Activated naive CD4-positive, alpha-beta T cell treated with anti-CD3 and anti-CD28 coated beads, Interleukin-2, amount 50 U/mL, for 16 hours (primary cell): ENCODE data around the gene C11orf24.
A peak's percentile ranks its signal among the peaks of the same experiment; 100 is the strongest.
"Not testable (repeated sequence)": the region's sequence is repeated elsewhere in the genome, so short reads cannot be mapped to it uniquely, and the experiment has no call there.

ENCODE experiments used
- DNase-seq: peaks from one replicate; pipeline ENCODE4 v3.0.0-alpha.2; 2020

C11orf24 gene

GRCh38 chr11:68269414-68270081 lies 2.2 kb downstream of the C11orf24 start:
- DNase-seq = no peak

GRCh38 chr11:68267881-68268240 lies 3.9 kb downstream of the C11orf24 start:
- DNase-seq = no peak

DNA sequence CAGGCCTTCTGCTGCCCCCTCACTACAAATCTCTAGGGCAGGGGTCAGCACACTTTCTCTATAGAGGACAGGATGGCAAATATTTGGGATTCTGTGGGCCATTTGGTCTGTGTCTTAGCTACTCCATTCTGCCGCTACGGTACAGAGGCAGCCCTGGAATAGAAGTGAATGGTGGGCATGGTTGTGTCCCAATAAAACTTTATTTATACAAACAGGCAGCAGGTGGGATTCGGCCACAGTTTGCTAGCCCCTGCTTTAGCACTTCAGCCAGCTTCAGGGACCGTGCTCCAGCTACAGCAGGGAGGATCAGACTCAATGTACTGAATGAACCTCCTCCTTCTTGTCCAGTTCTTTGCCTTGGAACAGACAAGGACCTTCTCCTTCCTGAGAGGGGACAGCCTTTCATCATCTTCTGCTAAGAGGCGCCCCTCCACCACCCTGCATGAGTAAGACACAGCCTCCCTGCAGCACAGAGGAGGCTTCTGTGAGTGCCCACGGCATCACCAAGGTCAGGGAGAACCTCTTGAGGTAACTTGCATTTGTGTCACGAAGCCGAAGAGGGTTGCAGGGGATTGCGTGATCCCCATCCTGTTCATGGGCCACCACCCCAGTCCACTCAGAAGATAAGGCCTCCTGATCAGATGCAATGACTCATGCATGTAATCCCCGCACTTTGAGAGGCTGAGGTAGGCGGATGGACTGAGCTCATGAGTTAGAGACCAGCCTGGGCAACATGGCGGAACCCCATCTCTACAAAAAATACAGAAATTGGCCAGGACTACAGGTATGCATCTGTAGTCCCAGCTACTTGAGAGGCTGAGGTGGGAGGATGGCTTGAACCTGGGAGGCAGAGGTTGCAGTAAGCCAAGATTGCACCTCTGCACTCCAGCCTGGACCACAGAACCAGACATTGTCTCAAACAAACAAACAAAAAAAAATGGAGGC lies 4.6 kb downstream of the C11orf24 start:
- no peak for DNase-seq

GRCh38 chr11:68266121-68266891 lies 5.5 kb downstream of the C11orf24 start:
- no peak for DNase-seq

DNA sequence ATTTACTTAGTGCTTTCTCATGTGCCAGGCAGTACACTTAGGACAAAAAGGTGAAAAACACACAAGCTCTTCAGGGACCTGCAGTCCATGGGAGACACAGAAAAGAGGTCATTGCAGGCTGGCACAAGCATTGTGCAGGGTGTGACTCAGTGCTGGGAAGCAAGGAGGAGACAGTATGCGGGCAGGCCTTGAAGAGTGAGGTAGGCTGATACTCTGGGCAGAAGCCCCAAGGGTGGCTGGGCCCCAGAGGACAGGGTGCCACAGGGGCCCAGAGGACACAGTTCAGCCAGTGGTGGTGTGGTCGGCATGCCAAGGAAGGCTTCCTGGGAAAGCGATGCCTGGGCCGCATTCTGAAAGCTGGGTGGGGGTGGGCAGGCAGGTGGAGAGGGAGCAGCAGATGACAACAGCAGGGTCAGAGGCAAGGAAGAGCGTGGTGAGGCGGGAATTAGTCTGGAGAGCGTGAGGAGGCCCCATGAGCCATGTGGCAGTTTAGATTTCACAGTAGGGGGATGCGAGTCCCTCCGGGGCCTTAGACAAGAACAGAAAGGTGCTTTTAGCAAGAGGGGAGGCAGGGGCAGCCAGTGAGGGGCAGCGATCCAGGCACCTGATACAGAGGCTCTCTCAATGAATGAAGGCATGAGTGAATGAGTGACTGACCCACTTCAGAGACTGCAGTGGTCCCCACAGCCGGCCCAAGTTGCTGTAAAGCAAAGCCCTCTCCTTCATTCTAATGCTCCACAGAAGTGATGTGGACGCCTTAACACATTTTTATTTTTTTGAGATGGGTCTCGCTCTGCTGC lies 6.8 kb downstream of the C11orf24 start:
- no peak for DNase-seq

DNA sequence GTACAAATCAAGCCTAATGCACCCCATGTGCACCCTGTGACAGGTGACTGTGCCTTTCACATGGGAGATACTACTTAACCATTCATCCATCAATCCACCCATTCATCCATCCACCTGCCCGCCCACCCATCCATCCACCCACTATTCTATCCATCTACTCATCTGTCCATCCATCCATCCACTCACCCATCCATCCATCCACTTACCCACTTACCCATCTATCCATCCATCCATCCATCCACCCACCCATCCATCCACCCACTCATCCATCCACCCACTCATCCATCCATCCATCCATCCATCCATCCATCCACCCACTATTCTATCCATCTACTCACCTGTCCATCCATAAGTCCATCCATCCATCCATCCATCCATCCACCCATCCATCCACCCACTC lies 7.5 kb downstream of the C11orf24 start:
- no peak for DNase-seq

DNA sequence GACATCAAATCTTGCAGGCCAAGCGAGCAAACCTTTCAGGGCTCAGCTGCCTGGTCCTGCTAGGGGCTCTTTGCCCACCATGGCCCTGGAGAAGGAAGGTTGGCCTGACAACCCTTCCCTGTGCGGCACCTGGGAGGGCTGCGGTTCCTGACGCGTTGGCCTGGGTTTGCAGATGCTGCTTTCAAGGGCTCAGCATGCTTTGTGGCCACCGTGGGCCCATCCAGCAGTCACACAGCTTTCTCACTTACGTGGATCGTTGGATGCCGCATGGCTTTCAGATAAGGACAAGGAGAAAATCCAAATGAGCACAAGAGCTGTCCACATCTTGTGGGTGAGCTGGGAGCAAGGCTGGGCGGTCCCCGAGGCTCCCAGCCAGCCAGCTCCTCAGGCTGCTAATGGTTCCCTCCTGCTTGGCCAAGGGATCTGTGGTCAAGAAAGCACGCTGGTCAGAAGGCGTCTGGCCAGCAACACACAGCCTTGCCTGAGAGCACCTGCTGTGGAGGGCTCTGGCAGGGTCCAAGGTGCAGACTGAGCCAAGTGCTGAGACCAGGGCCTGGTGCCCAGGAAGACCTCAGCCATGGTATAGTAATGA lies 8.2 kb downstream of the C11orf24 start:
- no peak for DNase-seq

DNA sequence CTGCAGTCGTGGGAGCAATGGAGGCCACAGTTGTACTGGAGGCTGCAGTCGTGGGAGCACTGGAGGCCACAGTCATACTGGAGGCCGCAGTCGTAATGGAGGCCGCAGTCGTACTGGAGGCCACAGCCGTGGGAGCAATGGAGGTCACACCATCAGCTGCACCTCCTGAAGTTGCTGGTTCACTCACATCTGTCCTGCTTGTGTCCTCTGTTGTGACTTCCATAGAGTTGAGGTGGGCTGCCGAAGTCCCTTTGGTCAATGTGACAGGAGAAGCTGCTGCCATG lies 9.3 kb downstream of the C11orf24 start:
- no peak for DNase-seq

DNA sequence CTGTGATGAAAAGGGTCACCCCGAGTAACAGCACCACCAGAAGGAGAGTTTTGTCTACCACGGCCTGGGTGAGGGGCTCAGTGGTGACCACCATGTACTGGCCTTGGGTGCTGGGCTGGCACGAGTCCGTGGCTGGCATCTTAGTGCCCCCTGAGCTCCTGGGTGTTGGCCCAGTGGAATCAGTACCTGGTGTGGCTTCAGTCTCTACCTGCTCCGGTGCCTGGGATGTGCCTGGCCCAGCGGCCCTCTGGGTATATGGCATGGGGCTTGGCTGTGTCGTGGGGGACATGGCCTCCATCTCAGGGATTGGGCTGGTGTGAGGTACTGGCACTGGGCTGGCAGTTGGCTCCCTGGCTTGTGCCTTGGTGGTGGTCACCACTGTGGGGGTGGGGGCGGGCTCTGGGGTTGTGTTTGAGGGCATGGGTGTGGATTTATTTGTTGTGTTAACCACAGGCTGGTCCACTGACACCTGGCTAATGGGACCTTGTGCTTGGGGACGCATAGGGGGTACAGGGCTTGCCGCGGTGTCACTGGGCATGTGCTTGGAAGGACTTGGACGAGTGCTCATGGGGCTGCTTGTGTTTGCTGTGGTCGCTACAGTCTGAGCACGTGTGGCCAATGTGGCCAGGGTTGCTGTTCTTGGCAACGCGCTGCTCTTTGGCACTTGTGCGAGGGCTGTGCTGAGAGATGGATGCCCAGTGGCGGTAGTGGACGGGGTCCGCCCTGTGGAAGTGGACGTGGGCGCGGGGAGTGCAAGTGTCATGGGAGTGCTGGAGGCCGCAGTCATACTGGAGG lies 9.8 kb downstream of the C11orf24 start:
- no peak for DNase-seq

- DNase-seq = no peak
Observed at GRCh38 chr11:68261006-68261405, 10.8 kb downstream of the C11orf24 start.

DNA sequence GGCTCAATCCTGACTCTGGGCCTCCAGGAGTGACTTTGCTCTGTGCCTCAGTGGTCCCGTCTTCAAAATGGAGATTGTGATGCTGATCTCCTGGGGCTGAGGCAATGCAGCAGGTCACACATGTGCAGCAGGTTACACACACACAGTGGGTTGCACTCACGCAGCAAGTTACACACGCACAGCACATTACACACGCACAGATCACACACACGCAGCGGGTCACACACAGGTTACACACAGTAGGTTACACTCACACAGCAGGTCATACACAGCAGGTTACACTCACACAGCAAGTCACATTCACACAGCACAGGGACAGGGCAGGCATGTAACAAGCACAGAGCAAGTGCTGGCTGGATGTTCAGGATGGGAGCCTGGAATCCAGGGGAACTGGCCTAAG lies 11.3 kb downstream of the C11orf24 start:
- no peak for DNase-seq

- DNase-seq = no peak
Observed at GRCh38 chr11:68259122-68259959, 12.4 kb downstream of the C11orf24 start.

GRCh38 chr11:68258363-68258765 lies 13.4 kb downstream of the C11orf24 start:
- no peak for DNase-seq

DNA sequence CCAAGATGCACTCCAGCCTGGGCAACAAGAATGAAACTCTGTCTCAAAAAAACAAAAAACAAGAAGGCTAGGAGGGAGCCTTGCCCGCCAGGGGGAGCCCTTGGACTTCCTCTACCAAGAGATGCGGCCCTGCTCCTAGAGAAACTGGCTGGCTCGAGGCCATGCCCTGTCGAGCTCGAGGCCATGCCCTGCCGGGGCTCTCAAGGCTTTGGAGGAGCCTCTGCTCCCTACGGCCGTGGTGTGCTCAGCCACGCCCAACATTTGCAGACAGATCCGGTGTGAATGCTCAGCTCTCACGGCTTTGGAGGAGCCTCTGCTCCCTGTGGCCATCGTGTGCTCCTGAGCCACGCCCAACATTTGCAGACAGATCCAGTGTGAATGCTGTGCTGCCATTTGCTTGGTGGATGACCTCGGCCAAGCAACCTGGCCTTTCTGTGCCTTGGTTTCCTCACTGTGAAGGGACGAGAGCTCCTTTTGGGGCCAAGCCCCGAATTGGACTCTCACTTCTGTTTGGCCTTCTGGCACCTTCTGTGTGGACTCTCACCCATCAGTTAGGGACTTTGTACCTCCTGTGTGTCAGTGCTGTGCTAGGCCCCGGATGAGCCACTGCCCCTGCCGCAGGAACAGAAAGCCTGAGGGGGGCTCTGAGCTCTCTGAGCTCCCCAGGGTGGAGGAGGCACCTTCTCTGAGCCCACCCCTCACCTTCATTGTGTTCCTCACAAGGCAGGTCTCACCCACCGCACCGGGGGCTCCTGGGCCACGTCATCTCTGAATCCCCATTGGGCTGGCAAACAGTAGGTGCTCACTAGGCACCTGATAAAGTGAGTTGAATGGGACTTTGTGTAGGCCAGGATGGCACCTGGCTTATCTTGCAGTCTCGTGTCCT lies 14.1 kb downstream of the C11orf24 start:
- peak; percentile 94 for DNase-seq

GRCh38 chr11:68256331-68256741 lies 15.4 kb downstream of the C11orf24 start:
- DNase-seq = no peak

DNA sequence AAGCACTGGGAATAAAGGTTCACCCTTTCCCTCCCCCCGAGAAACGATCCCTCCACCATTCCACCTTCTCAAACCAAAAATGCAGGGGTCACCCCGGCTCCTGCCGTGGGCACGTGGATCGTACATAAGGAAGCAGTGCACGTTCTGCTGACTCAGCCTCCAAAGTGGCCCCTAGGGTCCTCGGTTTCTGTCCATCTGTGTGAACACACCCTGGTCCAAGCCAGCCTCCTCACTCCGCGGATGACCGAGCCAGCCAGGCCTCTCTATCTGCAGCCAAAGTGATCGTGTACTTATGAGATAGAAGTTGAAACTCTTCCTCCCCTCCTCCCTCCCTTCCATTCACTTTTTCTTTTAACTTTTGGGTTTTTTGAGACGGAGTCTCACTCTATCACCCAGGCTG lies 16.2 kb downstream of the C11orf24 start:
- DNase-seq = no peak

DNA sequence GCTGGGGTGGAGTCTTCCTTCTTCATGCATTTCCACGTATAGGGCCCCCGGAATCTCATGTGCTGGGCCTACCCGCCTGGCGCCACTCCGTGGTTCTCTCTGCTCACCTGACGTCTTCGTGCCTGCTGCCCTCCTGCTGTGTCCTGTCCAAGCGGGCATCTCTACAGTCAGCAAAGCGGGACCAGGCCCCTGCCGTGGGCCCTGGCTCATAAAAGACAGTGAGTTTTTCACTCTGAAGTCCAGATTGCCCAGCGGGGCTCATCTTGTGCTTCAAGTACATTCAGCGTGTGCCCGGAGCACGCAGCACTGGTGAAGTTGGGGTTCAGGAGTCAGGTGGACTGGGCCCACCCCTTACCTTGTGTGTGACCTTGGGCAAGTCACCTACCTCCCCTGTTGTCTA lies 17.4 kb downstream of the C11orf24 start:
- DNase-seq = no peak

GRCh38 chr11:68251765-68252164 lies 20.0 kb downstream of the C11orf24 start:
- DNase-seq = no peak

DNA sequence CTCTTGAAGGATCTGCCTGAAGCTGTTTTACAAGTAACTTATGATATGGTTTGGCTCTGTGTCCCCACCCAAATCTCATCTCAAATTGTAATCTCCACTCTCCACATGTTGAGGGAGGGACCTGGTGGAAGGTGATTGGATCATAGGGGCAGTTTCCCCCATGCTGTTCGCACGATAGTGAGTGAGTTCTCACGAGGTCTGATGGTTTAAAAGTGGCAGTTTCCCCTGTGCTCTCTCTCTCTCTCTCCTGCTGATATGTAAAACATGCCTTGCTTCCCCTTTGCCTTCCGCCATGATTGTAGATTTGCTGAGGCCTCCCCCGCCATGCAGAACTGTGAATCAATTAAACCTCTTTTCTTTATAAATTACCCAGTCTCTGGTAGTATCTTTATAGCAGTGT lies 26.9 kb downstream of the C11orf24 start:
- not testable (repeated sequence) for DNase-seq

DNA sequence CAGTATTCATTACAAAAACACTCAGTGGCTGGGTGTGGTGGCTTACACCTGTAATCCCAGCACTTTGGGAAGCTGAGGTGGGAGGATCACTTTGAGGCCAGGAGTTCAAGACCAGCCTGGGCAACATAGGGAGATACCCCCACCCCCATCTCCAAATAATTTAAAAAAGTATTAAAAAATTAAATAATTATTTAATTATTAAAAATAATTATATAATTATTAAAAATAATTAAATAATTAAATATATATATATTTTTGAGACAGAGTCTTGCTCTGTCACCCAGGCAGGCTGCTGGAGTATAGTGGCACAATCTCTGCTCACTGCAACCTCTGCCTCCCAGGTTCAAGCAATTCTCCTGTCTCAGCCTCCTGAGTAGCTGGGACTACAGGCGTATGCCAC lies 27.9 kb downstream of the C11orf24 start:
- not testable (repeated sequence) for DNase-seq
